GM12878 (cell line): Measurements from ENCODE around the gene PITRM1. TPM values are rescaled to one million over a fixed set of nuclear protein-coding genes. Genes with fewer than 3 reads are reported as not detected.

Experiments
- ATAC-seq: fragments of 200-7000 bp; cut with Tn5 transposase; 3 replicates; pipeline ENCODE4 v1.9.1; 2020; ENCODE audit warnings: mild to moderate bottlenecking, moderate library complexity
- BruUV-seq: library from RNA; stranded (reverse); fragments of 400-500 nt; replicated peaks from 2 replicates; lab custom pipeline; 2021; lab: Mats Ljungman, UMichigan
- CTCF ChIA-PET: fragments of 300-600 bp; sonication (Branson Sonifier 250); formaldehyde crosslinking; extraction: SDS; loops from one replicate; lab custom pipeline; 2021; ENCODE audit warnings: inconsistent platforms; lab: Yijun Ruan, JAX
- POLR2A ChIA-PET: fragments of 350-600 bp; formaldehyde crosslinking; extraction: SDS; loops from one replicate; lab custom pipeline; 2021; ENCODE audit warnings: inconsistent platforms; lab: Charles Lee
- RAD21 ChIA-PET: fragments of 300-600 bp; sonication (Branson Sonifier 250); formaldehyde crosslinking; loops from one replicate; lab custom pipeline; 2023; ENCODE audit warnings: antibody characterized with exemption; ENCODE audit not compliant: unreplicated experiment; lab: Charles Lee
- SMC1A ChIA-PET: fragments of 300-600 bp; sonication (Branson Sonifier 250); formaldehyde crosslinking; loops from one replicate; lab custom pipeline; 2023; ENCODE audit not compliant: unreplicated experiment, uncharacterized antibody; lab: Charles Lee
- DNase-seq: peaks from one replicate; pipeline ENCODE4 v3.0.0-alpha.2; 2011; ENCODE audit warnings: low read depth, low spot score
- FAIRE-seq: peaks from 3 replicates; lab custom pipeline; 2011; peaks lifted over from hg19 to GRCh38; lab: Jason Lieb, UNC
- H2AFZ ChIP-seq: 2 replicates; pipeline ENCODE4 v1.6.0; 2011; ENCODE audit warnings: low read depth, low read length, control low read depth; ENCODE audit not compliant: control insufficient read depth
- H3K27ac ChIP-seq: 2 replicates; pipeline ENCODE4 v1.5.1; 2011; ENCODE audit warnings: control low read depth; ENCODE audit not compliant: control insufficient read depth, insufficient read depth
- H3K27me3 ChIP-seq, 2 experiments: replicated peaks in 1 of 2; 2 replicates each; pipeline versions ENCODE4 v1.6.0 to v1.6.1; 2011; ENCODE audit warnings: low read length in 1 of 2; ENCODE audit not compliant: control insufficient read depth in 2 of 2, insufficient read depth in 2 of 2
- H3K36me3 ChIP-seq, 2 experiments: 2 replicates each; pipeline ENCODE4 v1.5.1; 2011; ENCODE audit warnings: low read length in 1 of 2; ENCODE audit not compliant: control insufficient read depth in 2 of 2, insufficient read depth in 2 of 2
- H3K4me1 ChIP-seq: 2 replicates; pipeline ENCODE4 v1.6.1; 2011; ENCODE audit warnings: mild to moderate bottlenecking, low read length, moderate library complexity, mixed read lengths; ENCODE audit not compliant: control insufficient read depth, insufficient read depth
- H3K4me2 ChIP-seq: 2 replicates; pipeline ENCODE4 v1.6.0; 2011; ENCODE audit warnings: control low read depth; ENCODE audit not compliant: control insufficient read depth, insufficient read depth
- H3K4me3 ChIP-seq: fragments of 200-600 bp; sonication (generic); 2 replicates; pipeline ENCODE4 v1.5.1; 2016
- H3K79me2 ChIP-seq: 2 replicates; pipeline ENCODE4 v1.6.0; 2011; ENCODE audit warnings: low read length; ENCODE audit not compliant: control insufficient read depth, insufficient read depth
- H3K9ac ChIP-seq: 2 replicates; pipeline ENCODE4 v1.8.0; 2011; ENCODE audit warnings: low read length, control low read depth, mixed read lengths; ENCODE audit not compliant: control insufficient read depth, insufficient read depth
- H3K9me3 ChIP-seq: replicated peaks from 3 replicates; pipeline ENCODE4 v1.5.1; 2011; ENCODE audit warnings: mild to moderate bottlenecking, low read length; ENCODE audit not compliant: control insufficient read depth, insufficient read depth
- H4K20me1 ChIP-seq: 2 replicates; pipeline ENCODE4 v1.6.0; 2011; ENCODE audit not compliant: control insufficient read depth, insufficient read depth
- CBX5 ChIP-seq: sonication (generic); IDR thresholded peaks from 2 replicates; pipeline ENCODE4 v1.6.1; 2016; ENCODE audit warnings: low read depth, moderate library complexity, mild to moderate bottlenecking, inconsistent platforms
- FOXM1 ChIP-seq: IDR thresholded peaks from 2 replicates; pipeline ENCODE4 v1.6.1; 2012; ENCODE audit warnings: low read depth, mild to moderate bottlenecking, inconsistent platforms, low read length, moderate library complexity
- HDAC6 ChIP-seq: fragments of 200-600 bp; sonication (generic); IDR thresholded peaks from one replicate; pipeline ENCODE4 v1.8.0; 2017; ENCODE audit warnings: antibody characterized with exemption; ENCODE audit not compliant: unreplicated experiment
- LARP7 ChIP-seq: fragments of 450-650 bp; IDR thresholded peaks from 2 replicates; pipeline ENCODE4 v1.6.1; 2017; ENCODE audit warnings: mild to moderate bottlenecking
- MEF2B ChIP-seq: fragments of 450-650 bp; IDR thresholded peaks from 2 replicates; pipeline ENCODE4 v1.6.1; 2018; ENCODE audit warnings: mild to moderate bottlenecking, moderate library complexity; ENCODE audit not compliant: partially characterized antibody, poor library complexity, severe bottlenecking
- MXI1 ChIP-seq: fragments of 150-350 bp; IDR thresholded peaks from 2 replicates; pipeline ENCODE4 v1.6.1; 2011; ENCODE audit warnings: low read depth, mild to moderate bottlenecking, inconsistent platforms, low read length, improper control_type of control experiment
- NRF1 ChIP-seq: conservative IDR thresholded peaks from 2 replicates; pipeline ENCODE4 v1.6.1; 2011; ENCODE audit warnings: mild to moderate bottlenecking, low read depth, low read length, improper control_type of control experiment
- POLR2A ChIP-seq: IDR thresholded peaks from 2 replicates; pipeline ENCODE4 v1.6.1; 2011; ENCODE audit warnings: low read depth, mild to moderate bottlenecking, low read length
- POLR2AphosphoS2 ChIP-seq: IDR thresholded peaks from 2 replicates; pipeline ENCODE4 v1.6.1; 2011; ENCODE audit warnings: low read depth, mild to moderate bottlenecking, low read length, improper control_type of control experiment, moderate library complexity
- RELA ChIP-seq: fragments of 450-650 bp; IDR thresholded peaks from 2 replicates; pipeline ENCODE4 v1.8.0; 2014; ENCODE audit warnings: borderline replicate concordance; ENCODE audit not compliant: partially characterized antibody
- SMAD5 ChIP-seq: IDR thresholded peaks from 2 replicates; pipeline ENCODE4 v1.6.1; 2016; ENCODE audit warnings: antibody characterized with exemption, low read depth
- STAT3 ChIP-seq: IDR thresholded peaks from 2 replicates; pipeline ENCODE4 v1.6.1; 2011; ENCODE audit warnings: low read depth, low read length, improper control_type of control experiment
- YBX1 ChIP-seq: fragments of 450-650 bp; IDR thresholded peaks from 2 replicates; pipeline ENCODE4 v1.6.1; 2016; ENCODE audit warnings: antibody characterized with exemption
- ZNF207 ChIP-seq: fragments of 450-650 bp; IDR thresholded peaks from 2 replicates; pipeline ENCODE4 v1.6.1; 2014; ENCODE audit warnings: antibody characterized with exemption, mild to moderate bottlenecking, borderline replicate concordance
- ZSCAN29 ChIP-seq: fragments of 450-650 bp; IDR thresholded peaks from 2 replicates; pipeline ENCODE4 v1.6.1; 2017; ENCODE audit warnings: mild to moderate bottlenecking, moderate library complexity
- WGBS: methylation state at CpG from one replicate; pipeline ENCODE4 v1.1.6; 2016; ENCODE audit warnings: low lambda C conversion rate; ENCODE audit not compliant: insufficient replicate concordance, insufficient coverage; ENCODE audit errors: missing lambda C conversion rate; 5-methylcytosine and 5-hydroxymethylcytosine counted together
- in situ Hi-C: fragments of 300-500 bp; cut with MboI; formaldehyde crosslinking; loops from 9 replicates; pipeline ENCODE4 v1.14.3; 2018; ENCODE audit warnings: mixed read lengths
- intact Hi-C: fragments of 100-400 bp; cut with micrococcal nuclease; formaldehyde crosslinking; loops from one replicate; pipeline ENCODE4 v1.14.2; 2022; ENCODE audit not compliant: unreplicated experiment
- polyA plus RNA-seq, 11 experiments: library from polyadenylated mRNA; depleted of rRNA in 4 of 11; unstranded in 6 of 11; stranded (reverse) in 5 of 11; fragments of >200 nt; fragmentation: Nextera tagmentation in 4 of 11; fragmentation: Illumina TruSeq in 1 of 11; extraction: Ambion mirVana in 4 of 11; extraction: Trizol in 1 of 11; gene quantifications; 1 replicate in 1 of 11; 2 replicates in 10 of 11; pipeline versions ENCODE4 v1.2.1 to v1.2.3, GENCODE V29; 2011 to 2016; ENCODE audit warnings: inconsistent platforms in 2 of 11, missing spikeins in 2 of 11, low read depth in 1 of 11
- total RNA-seq, 4 experiments: library from RNA; depleted of rRNA in 3 of 4; stranded (reverse); fragments of >200 nt in 3 of 4; fragmentation: Illumina TruSeq in 1 of 4; extraction: Trizol in 1 of 4; gene quantifications; 2 replicates each; pipeline versions ENCODE4 v1.2.1 to v1.2.3, GENCODE V29; 2013 to 2021
- TF ChIP-seq, protein P1 (sequence below): IDR thresholded peaks from 2 replicates; pipeline ENCODE4 v1.6.1; 2012; ENCODE audit warnings: low read length, inconsistent platforms
- TF ChIP-seq, protein P2 (sequence below): IDR thresholded peaks from 2 replicates; pipeline ENCODE4 v1.6.1; 2012; ENCODE audit warnings: low read depth, low read length, improper control_type of control experiment

The PITRM1 gene
- total and polyA plus RNA-seq, 10 of the 15 experiments (the other 5 are each of a cell fraction or from before 2014, with no cell fraction given) = 15.5 to 53.0 (median 45.0) TPM

DNA sequence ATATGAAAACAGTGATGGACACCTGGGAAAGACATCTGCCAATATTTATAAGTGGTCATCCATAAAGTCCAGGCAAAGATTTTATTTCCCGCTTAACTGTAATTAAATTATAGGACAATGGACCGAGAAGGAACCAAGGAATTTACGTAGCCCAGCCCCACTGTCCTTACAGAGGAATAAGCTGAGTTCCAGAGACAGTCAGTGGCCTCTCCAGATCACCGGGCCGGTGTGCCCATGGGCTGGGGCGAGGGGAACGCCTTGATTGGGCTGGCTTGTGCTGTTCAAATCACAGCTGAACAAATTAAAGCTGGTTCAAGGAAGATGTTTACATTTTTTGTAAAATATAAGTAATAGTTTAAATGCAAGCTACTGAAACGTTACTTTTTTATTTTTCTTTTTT lies 64.5 kb downstream of the PITRM1 start:
- Histone ChIP-seq H3K4me1 (no peaks in the 10 kb centered on the region), H3K9ac (no peak overlapping the region), H3K27ac (no peak overlapping the region), H3K36me3 (peaks cover 44 to 53% of the 10 kb centered on the region in 2 experiments), H3K9me3 (no peaks in the 10 kb centered on the region), H2AFZ (no peak overlapping the region), H4K20me1 (no peaks in the 10 kb centered on the region), H3K79me2 (no peaks in the 10 kb centered on the region), H3K4me2 (no peak overlapping the region), H3K4me3 (no peak overlapping the region), H3K27me3 (no peaks in the 10 kb centered on the region)
- intact Hi-C loops = no loop called here
- SMC1A ChIA-PET = no interaction called here
- CTCF ChIA-PET = no interaction called here
- POLR2A ChIA-PET = no interaction called here
- 94% methylated on average over 8 of the region's 8 CpGs for WGBS
- no peak for TF ChIP-seq NRF1
- TF ChIP-seq, protein P1, sequence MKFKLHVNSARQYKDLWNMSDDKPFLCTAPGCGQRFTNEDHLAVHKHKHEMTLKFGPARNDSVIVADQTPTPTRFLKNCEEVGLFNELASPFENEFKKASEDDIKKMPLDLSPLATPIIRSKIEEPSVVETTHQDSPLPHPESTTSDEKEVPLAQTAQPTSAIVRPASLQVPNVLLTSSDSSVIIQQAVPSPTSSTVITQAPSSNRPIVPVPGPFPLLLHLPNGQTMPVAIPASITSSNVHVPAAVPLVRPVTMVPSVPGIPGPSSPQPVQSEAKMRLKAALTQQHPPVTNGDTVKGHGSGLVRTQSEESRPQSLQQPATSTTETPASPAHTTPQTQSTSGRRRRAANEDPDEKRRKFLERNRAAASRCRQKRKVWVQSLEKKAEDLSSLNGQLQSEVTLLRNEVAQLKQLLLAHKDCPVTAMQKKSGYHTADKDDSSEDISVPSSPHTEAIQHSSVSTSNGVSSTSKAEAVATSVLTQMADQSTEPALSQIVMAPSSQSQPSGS = no peak
- no peak for TF ChIP-seq POLR2AphosphoS2
- TF ChIP-seq MEF2B = no peak
- no peak for TF ChIP-seq MXI1
- TF ChIP-seq SMAD5 = no peak
- TF ChIP-seq CBX5 = no peak
- TF ChIP-seq ZNF207 = no peak
- no peak for TF ChIP-seq YBX1
- TF ChIP-seq, protein P2, sequence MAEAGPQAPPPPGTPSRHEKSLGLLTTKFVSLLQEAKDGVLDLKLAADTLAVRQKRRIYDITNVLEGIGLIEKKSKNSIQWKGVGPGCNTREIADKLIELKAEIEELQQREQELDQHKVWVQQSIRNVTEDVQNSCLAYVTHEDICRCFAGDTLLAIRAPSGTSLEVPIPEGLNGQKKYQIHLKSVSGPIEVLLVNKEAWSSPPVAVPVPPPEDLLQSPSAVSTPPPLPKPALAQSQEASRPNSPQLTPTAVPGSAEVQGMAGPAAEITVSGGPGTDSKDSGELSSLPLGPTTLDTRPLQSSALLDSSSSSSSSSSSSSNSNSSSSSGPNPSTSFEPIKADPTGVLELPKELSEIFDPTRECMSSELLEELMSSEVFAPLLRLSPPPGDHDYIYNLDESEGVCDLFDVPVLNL = no peak
- no peak for TF ChIP-seq ZSCAN29
- no peak for TF ChIP-seq STAT3
- no peak for TF ChIP-seq RELA
- no peak for TF ChIP-seq HDAC6
- TF ChIP-seq POLR2A = no peak
- no peak for TF ChIP-seq FOXM1
- TF ChIP-seq LARP7 = no peak
- in situ Hi-C loops = no loop called here
- no TSS peak for BruUV-seq
- FAIRE-seq (no peak), DNase-seq (no peak), ATAC-seq (no peak)
- RAD21 ChIA-PET = no interaction called here
